GM19372 (cell line): Measurements from ENCODE around the gene FAR1.
"Not testable (repeated sequence)": the region's sequence is repeated elsewhere in the genome, so short reads cannot be mapped to it uniquely, and the experiment has no call there.

ENCODE experiments used
- ATAC-seq: cut with Tn5 transposase; IDR thresholded peaks from one replicate; pipeline ENCODE4 v1.9.1; 2021; ENCODE audit warnings: mild to moderate bottlenecking, low read depth, moderate library complexity; ENCODE audit not compliant: unreplicated experiment

Gene FAR1

GRCh38 chr11:13668102-13668956 is at the start of gene FAR1:
Gene FAR1 (plus strand): TSS chr11:13668668. CDS start chr11:13694766, 26,098 bp downstream.
- ATAC-seq, result peak; percentile 86

- ATAC-seq, result no peak
Measured at GRCh38 chr11:13620063-13620462, 48.4 kb upstream of the FAR1 start.

GRCh38 chr11:13626818-13627217 is 41.6 kb upstream of the FAR1 start:
- not testable (repeated sequence) for ATAC-seq

GRCh38 chr11:13628634-13629033 is 39.8 kb upstream of the FAR1 start:
- not testable (repeated sequence) for ATAC-seq

- ATAC-seq, result no peak
Measured at GRCh38 chr11:13629779-13630178, 38.7 kb upstream of the FAR1 start.

- no peak for ATAC-seq
Measured at GRCh38 chr11:13635290-13635689, 33.2 kb upstream of the FAR1 start.

GRCh38 chr11:13635804-13636203 is 32.7 kb upstream of the FAR1 start:
- no peak for ATAC-seq

- ATAC-seq, result no peak
Measured at GRCh38 chr11:13637125-13638069, 31.1 kb upstream of the FAR1 start.

- no peak for ATAC-seq
Measured at GRCh38 chr11:13638422-13638821, 30.0 kb upstream of the FAR1 start.

- no peak for ATAC-seq
Measured at GRCh38 chr11:13644997-13645687, 23.3 kb upstream of the FAR1 start.

- no peak for ATAC-seq
Measured at GRCh38 chr11:13647391-13647790, 21.1 kb upstream of the FAR1 start.

- no peak for ATAC-seq
Measured at GRCh38 chr11:13649619-13650018, 18.8 kb upstream of the FAR1 start.

GRCh38 chr11:13651515-13651914 is 17.0 kb upstream of the FAR1 start:
- not testable (repeated sequence) for ATAC-seq

GRCh38 chr11:13661074-13661623 is 7.3 kb upstream of the FAR1 start:
- ATAC-seq, result no peak

GRCh38 chr11:13663631-13664071 is 4.8 kb upstream of the FAR1 start:
- ATAC-seq, result no peak

- ATAC-seq, result no peak
Measured at GRCh38 chr11:13664351-13664750, 4.1 kb upstream of the FAR1 start.

GRCh38 chr11:13666708-13667107 is 1.8 kb upstream of the FAR1 start:
- no peak for ATAC-seq

- no peak for ATAC-seq
Measured at GRCh38 chr11:13667245-13667644, 1.2 kb upstream of the FAR1 start.

- ATAC-seq, result no peak
Measured at GRCh38 chr11:13667795-13668101, 720 bp upstream of the FAR1 start.

- peak; percentile 9 for ATAC-seq
Measured at GRCh38 chr11:13668957-13669521, 571 bp downstream of the FAR1 start.
